RWPE1 (cell line): Measurements from ENCODE around the gene ITIH6.
"Not testable (repeated sequence)": the region's sequence is repeated elsewhere in the genome, so short reads cannot be mapped to it uniquely, and the experiment has no call there.

ENCODE experiments used
- CTCF ChIA-PET: fragments of 350-600 bp; sonication (Branson Sonifier 250); formaldehyde crosslinking; extraction: SDS; loops from one replicate; lab custom pipeline; 2021; lab: Yijun Ruan, JAX
- POLR2A ChIA-PET: fragments of 400-600 bp; formaldehyde crosslinking; extraction: SDS; loops from one replicate; lab custom pipeline; 2020; ENCODE audit warnings: antibody characterized with exemption; ENCODE audit not compliant: low non-redundant PET; lab: Yijun Ruan, JAX
- DNase-seq: peaks from one replicate; pipeline ENCODE4 v3.0.0; 2012; ENCODE audit warnings: low spot score
- H3K27ac ChIP-seq: fragments of 450-650 bp; 2 replicates; pipeline ENCODE4 v1.5.1; 2017
- CTCF ChIP-seq: fragments of 450-650 bp; conservative IDR thresholded peaks from 2 replicates; pipeline ENCODE4 v1.5.1; 2017; ENCODE audit warnings: low read depth, mild to moderate bottlenecking

The ITIH6 gene

GRCh38 chrX:54808109-54808604 is 10.1 kb upstream of the ITIH6 start:
- ChIA-PET POLR2A (no interaction called here), CTCF (interaction anchor here (0.6 kb wide), 1 partner anchor 1755 kb away, joined by 5 read pairs; the partner anchor contains the start of gene UBQLN2)
- H3K27ac ChIP-seq, result peak overlapping the region; percentile 81
- no peak for DNase-seq
- no peak for TF ChIP-seq CTCF

- POLR2A ChIA-PET, result no interaction called here
- DNase-seq, result no peak
- peak within 1 kb of the TSS; percentile 81 for H3K27ac ChIP-seq
- CTCF ChIA-PET, result no interaction called here
- TF ChIP-seq CTCF, result no peak
Measured at GRCh38 chrX:54807524-54808108, 9.6 kb upstream of the ITIH6 start, which contains the start of gene MAGED2. Gene MAGED2, plus strand, starts transcription at chrX:54807745. Its CDS starts 1,587 bp downstream, at chrX:54809332.

- DNase-seq, result no peak
- ChIA-PET POLR2A (no interaction called here), CTCF (no interaction called here)
- H3K27ac ChIP-seq, result no peak overlapping the region
- no peak for TF ChIP-seq CTCF
Measured at GRCh38 chrX:54799046-54799445, 991 bp upstream of the ITIH6 start.

GRCh38 chrX:54794795-54795194 is 3.3 kb downstream of the ITIH6 start:
- H3K27ac ChIP-seq, result no peak overlapping the region
- CTCF ChIA-PET, result no interaction called here
- no peak for DNase-seq
- POLR2A ChIA-PET, result no interaction called here
- no peak for TF ChIP-seq CTCF

GRCh38 chrX:54794028-54794427 is 4.0 kb downstream of the ITIH6 start:
- POLR2A ChIA-PET, result no interaction called here
- no peak for DNase-seq
- no peak for TF ChIP-seq CTCF
- CTCF ChIA-PET, result no interaction called here
- no peak overlapping the region for H3K27ac ChIP-seq

DNA sequence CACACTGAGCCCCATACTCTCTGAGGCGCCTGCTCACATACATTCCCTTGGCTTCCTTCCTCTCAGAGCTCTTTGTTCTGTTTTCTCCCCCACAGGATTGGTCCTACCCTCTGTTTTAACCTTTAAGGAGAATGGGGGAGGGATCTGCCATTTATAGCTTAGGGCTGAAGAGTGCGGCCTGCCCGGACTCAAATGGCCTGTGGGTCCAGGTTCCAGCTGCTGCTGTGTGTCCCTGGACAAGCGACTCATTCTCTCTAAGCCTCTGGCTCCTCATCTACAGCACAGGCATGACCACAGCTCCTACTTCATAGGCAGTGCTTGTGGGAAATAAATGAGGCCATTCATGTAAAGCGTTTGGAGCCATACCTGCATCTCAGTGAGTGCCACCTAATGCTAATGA is 8.7 kb downstream of the ITIH6 start:
- DNase-seq, CTCF ChIA-PET, H3K27ac ChIP-seq, POLR2A ChIA-PET: not testable (repeated sequence)

DNA sequence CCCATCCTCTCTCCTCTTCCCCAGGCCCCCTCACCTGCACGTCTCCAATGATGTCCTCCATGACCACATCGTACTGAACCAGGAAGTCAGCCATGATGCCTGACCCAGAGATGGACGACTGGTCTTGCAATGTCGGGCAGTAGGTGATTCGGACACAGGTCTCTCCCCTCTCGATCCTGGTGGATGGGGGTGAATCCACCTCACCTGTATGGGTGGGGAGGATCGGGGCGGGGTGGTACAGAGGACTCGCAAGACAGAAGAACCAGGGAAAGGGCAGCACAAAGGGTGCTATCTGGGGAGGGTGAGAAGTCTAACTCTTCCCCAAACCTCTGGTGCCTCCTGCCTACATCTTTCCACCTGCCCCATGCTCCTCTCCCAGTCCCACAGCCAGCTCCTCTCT is 9.6 kb downstream of the ITIH6 start:
- TF ChIP-seq CTCF, result no peak
- no peak for DNase-seq
- ChIA-PET CTCF (interaction anchor here (0.6 kb wide), 1 partner anchor 8 kb away, joined by 3 read pairs; no protein-coding TSS in a partner anchor), POLR2A (no interaction called here)
- no peak overlapping the region for H3K27ac ChIP-seq
